Ishikawa (cell line): ENCODE results near the gene DACH1.

ENCODE experiments used
- CREB1 ChIP-seq: IDR thresholded peaks from 2 replicates; pipeline ENCODE4 v1.6.1; 2012; ENCODE audit warnings: low read depth
- FOXM1 ChIP-seq: IDR thresholded peaks from 2 replicates; pipeline ENCODE4 v1.6.1; 2012; ENCODE audit warnings: low read depth, borderline replicate concordance
- NFIC ChIP-seq: IDR thresholded peaks from 2 replicates; pipeline ENCODE4 v1.6.1; 2012
- RAD21 ChIP-seq: IDR thresholded peaks from 2 replicates; pipeline ENCODE4 v1.6.1; 2012; ENCODE audit warnings: low read depth
- TAF1 ChIP-seq: IDR thresholded peaks from 2 replicates; pipeline ENCODE4 v1.6.1; 2012; ENCODE audit warnings: low read depth, mild to moderate bottlenecking
- TEAD4 ChIP-seq: IDR thresholded peaks from 2 replicates; pipeline ENCODE4 v1.6.1; 2012

GRCh38 chr13:71661921-71662320 is 205.1 kb downstream of the DACH1 start:
- no peak for TF ChIP-seq CREB1
- no peak for TF ChIP-seq NFIC
- no peak for TF ChIP-seq RAD21
- TF ChIP-seq TEAD4, result no peak
- TF ChIP-seq FOXM1, result no peak
- no peak for TF ChIP-seq TAF1
